Measurements from ENCODE around the gene NLGN1. TPM values are rescaled to one million over a fixed set of nuclear protein-coding genes. Genes with fewer than 3 reads are reported as not detected.

NLGN1 gene
- total and polyA plus RNA-seq, 2 experiments from 2014 or later = 5.3 to 10.9 TPM

DNA sequence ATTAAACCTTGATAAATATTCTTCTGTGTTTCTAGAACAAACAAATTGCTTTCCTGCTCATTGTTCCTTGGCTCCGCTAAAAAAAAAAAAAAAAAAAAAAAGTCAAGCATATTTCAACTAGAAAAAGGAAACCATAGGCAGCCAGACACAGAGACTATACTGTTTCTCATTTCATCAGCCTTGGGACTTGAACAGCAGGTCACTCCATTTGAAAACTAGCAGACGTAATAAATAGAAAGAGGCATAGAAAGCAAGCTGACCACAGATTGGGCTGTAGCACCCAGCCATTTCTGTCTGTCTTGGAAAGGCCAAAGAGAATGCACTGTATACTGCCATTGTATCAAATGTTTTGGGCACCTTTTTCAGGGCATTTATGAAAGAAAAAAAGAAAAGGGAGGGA lies 697.1 kb downstream of the NLGN1 start:
- peak in 1 of 2 donors; percentile 10 for DNase-seq (ENCODE audit: low read depth in 1 of 2, low spot score in 1 of 2)
- no peaks in the 10 kb centered on the region for H3K9me3 ChIP-seq (ENCODE audit: low read depth)
- H3K4me1 ChIP-seq (ENCODE audit: low read depth) = peaks cover 20% of the 10 kb centered on the region
- no peak overlapping the region for H3K27ac ChIP-seq
- TF ChIP-seq, protein P1, sequence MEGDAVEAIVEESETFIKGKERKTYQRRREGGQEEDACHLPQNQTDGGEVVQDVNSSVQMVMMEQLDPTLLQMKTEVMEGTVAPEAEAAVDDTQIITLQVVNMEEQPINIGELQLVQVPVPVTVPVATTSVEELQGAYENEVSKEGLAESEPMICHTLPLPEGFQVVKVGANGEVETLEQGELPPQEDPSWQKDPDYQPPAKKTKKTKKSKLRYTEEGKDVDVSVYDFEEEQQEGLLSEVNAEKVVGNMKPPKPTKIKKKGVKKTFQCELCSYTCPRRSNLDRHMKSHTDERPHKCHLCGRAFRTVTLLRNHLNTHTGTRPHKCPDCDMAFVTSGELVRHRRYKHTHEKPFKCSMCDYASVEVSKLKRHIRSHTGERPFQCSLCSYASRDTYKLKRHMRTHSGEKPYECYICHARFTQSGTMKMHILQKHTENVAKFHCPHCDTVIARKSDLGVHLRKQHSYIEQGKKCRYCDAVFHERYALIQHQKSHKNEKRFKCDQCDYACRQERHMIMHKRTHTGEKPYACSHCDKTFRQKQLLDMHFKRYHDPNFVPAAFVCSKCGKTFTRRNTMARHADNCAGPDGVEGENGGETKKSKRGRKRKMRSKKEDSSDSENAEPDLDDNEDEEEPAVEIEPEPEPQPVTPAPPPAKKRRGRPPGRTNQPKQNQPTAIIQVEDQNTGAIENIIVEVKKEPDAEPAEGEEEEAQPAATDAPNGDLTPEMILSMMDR (IDR thresholded peaks at IDR 0.05; ENCODE audit: low read depth, low read length) = no peak
- no peak overlapping the region for H3K4me3 ChIP-seq
- H3K36me3 ChIP-seq = no peaks in the 10 kb centered on the region
- H3K27me3 ChIP-seq = no peaks in the 10 kb centered on the region

DNA sequence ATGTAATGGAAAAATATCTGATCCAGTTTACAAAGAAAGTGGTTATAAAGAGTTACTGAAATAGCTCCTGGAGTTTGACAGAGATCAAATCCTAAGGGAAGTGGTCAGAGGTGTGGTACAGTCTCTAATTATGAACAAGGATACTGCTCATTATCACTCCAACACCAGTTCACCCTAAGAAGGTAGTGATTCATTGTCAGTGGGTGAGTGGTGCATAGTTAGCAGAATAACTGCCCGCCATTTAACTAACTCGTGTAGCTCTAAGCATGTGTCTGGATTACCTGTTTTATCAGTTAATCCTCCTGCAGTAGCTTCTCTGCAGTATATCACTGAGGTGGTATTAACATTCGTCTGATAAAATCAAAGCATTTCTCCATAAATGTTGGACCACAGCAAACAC lies 700.1 kb downstream of the NLGN1 start:
- Histone ChIP-seq H3K36me3 (no peaks in the 10 kb centered on the region), H3K27me3 (no peaks in the 10 kb centered on the region), H3K9me3 (ENCODE audit: low read depth) (no peaks in the 10 kb centered on the region), H3K27ac (no peak overlapping the region), H3K4me3 (no peak overlapping the region), H3K4me1 (ENCODE audit: low read depth) (peaks cover 7% of the 10 kb centered on the region)
- no peak for DNase-seq (ENCODE audit: low read depth in 1 of 2, low spot score in 1 of 2)
- TF ChIP-seq, protein P1 (IDR thresholded peaks at IDR 0.05; ENCODE audit: low read depth, low read length) = no peak

DNA sequence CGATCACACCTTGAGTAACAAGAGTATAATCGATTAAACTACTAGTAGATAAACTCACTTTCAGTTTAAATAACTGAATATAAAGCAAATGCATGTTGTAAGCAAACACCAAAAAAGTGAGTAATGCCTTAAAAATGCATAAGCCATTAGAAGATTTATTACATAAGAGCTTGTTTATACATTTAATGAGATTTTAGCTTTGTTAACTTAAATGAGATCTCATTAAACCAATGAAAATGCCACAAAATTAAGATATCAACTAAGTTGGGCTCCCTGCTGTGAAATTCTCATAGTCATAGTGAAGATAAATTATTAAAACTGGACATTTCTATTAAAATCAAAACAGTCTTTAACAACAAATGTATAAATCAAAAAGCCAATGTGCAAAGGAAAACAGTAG lies 701.2 kb downstream of the NLGN1 start:
- TF ChIP-seq, protein P1 (IDR thresholded peaks at IDR 0.05; ENCODE audit: low read depth, low read length) = no peak

DNA sequence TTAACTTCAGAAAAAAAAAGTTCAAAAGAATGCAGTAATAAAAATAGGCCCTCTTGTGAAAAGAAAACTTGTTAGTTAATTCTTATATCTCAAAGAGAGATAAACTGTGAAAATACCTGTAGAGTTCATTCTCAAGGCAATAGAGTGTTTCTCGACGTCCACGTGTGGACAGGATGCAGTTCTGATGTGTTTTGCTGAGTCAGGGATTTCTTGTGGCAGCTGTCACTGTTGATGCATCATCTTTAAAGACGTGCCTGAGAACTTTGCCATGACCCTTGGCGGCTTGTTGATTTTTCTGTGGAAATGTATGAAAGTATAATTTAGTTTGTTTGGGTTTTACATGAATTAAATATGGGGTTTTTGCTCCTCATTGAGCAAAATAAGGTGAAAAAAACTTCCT lies 702.2 kb downstream of the NLGN1 start:
- no peaks in the 10 kb centered on the region for H3K36me3 ChIP-seq
- H3K4me1 ChIP-seq (ENCODE audit: low read depth) = peaks cover 2% of the 10 kb centered on the region

More for the DNA sequence above, 701.2 kb downstream of the NLGN1 start:
- Histone ChIP-seq H3K4me3 (no peak overlapping the region), H3K27ac (no peak overlapping the region), H3K36me3 (no peaks in the 10 kb centered on the region), H3K4me1 (ENCODE audit: low read depth) (peaks cover 7% of the 10 kb centered on the region), H3K9me3 (ENCODE audit: low read depth) (no peaks in the 10 kb centered on the region), H3K27me3 (no peaks in the 10 kb centered on the region)
- DNase-seq (ENCODE audit: low read depth in 1 of 2, low spot score in 1 of 2) = no peak

DNA sequence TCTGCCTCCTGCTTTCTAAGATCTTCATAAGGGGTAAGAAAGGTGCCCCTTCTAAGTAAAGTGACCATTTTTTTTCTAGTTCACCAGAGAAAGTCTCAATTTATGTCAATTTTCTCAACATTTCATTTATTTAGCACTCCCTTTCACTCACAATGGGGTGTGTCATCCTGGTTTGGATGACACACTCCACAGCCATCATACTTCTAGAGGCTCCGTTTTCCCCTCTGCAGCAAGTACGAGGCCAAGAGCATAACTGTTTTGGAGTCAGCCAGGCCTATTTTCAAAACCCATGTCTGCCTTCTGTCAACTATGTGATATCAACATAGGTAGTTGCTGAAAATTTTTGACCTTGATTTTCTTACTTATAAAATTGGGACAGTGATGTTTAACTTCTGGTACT lies 703.2 kb downstream of the NLGN1 start:
- no peak overlapping the region for H3K4me3 ChIP-seq
- no peak for DNase-seq (ENCODE audit: low read depth in 1 of 2, low spot score in 1 of 2)
- H3K27me3 ChIP-seq = no peaks in the 10 kb centered on the region
- H3K36me3 ChIP-seq = no peaks in the 10 kb centered on the region
- H3K9me3 ChIP-seq (ENCODE audit: low read depth) = no peaks in the 10 kb centered on the region
- no peaks in the 10 kb centered on the region for H3K4me1 ChIP-seq (ENCODE audit: low read depth)
- H3K27ac ChIP-seq = no peak overlapping the region
- TF ChIP-seq, protein P1 (IDR thresholded peaks at IDR 0.05; ENCODE audit: low read depth, low read length) = no peak

More for the DNA sequence above, 702.2 kb downstream of the NLGN1 start:
- Histone ChIP-seq H3K4me3 (no peak overlapping the region), H3K27ac (no peak overlapping the region), H3K9me3 (ENCODE audit: low read depth) (no peaks in the 10 kb centered on the region), H3K27me3 (no peaks in the 10 kb centered on the region)
- no peak for DNase-seq (ENCODE audit: low read depth in 1 of 2, low spot score in 1 of 2)
- TF ChIP-seq, protein P1 (IDR thresholded peaks at IDR 0.05; ENCODE audit: low read depth, low read length) = no peak

DNA sequence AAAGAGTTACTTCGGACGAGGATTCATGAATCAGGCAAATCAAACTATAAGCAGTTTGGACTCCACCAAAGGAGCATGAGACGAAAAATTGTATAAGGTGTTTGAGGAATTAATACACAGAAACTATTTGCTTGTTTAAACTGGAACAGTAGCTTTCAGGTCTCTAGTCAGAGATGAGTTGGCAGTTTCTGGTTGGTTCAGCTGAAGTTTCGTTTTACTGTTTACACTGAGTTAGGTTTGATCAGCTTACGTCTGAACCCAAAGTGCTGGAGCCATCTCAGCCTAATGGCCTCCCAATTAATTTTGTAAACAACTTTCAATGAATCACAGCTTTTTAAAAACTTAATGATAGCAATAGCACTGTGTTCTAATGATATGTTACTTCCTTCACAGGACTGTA lies 703.7 kb downstream of the NLGN1 start:
- H3K4me1 ChIP-seq (ENCODE audit: low read depth) = no peaks in the 10 kb centered on the region
- no peaks in the 10 kb centered on the region for H3K27me3 ChIP-seq
- H3K36me3 ChIP-seq = no peaks in the 10 kb centered on the region
- H3K4me3 ChIP-seq = no peak overlapping the region
- TF ChIP-seq, protein P1 (IDR thresholded peaks at IDR 0.05; ENCODE audit: low read depth, low read length) = no peak
- H3K27ac ChIP-seq = no peak overlapping the region
- H3K9me3 ChIP-seq (ENCODE audit: low read depth) = no peaks in the 10 kb centered on the region
- no peak for DNase-seq (ENCODE audit: low read depth in 1 of 2, low spot score in 1 of 2)

Data from cardiac muscle cell (in vitro differentiated cells and primary cell).